Large intestine (tissue), 3 donors: ENCODE data around the gene FAM114A1. TPM values are rescaled to one million over a fixed set of nuclear protein-coding genes. Genes with fewer than 3 reads are reported as not detected.
A peak's percentile ranks its signal among the peaks of the same experiment; 100 is the strongest.

Experiments
- DNase-seq, 2 donors: peaks; one replicate each; pipeline versions ENCODE4 v3.0.0 to v3.0.0-alpha.2; 2013
- H3K27ac ChIP-seq: one replicate; pipeline ENCODE4 v1.5.1; 2013; ENCODE audit warnings: low read length
- H3K27me3 ChIP-seq: 2 replicates; pipeline ENCODE4 v1.6.1; 2013; ENCODE audit warnings: low read length; ENCODE audit not compliant: control insufficient read depth, insufficient read depth
- H3K36me3 ChIP-seq: 2 replicates; pipeline ENCODE4 v1.6.1; 2013; ENCODE audit warnings: low read length; ENCODE audit not compliant: control insufficient read depth, insufficient read depth
- H3K4me1 ChIP-seq: one replicate; pipeline ENCODE4 v1.6.1; 2013; ENCODE audit warnings: low read length; ENCODE audit not compliant: control insufficient read depth, insufficient read depth
- H3K4me3 ChIP-seq: one replicate; pipeline ENCODE4 v1.5.1; 2013; ENCODE audit warnings: low read length
- H3K9me3 ChIP-seq: one replicate; pipeline ENCODE4 v1.6.1; 2013; ENCODE audit warnings: mild to moderate bottlenecking, low read depth, low read length, moderate library complexity; ENCODE audit not compliant: control insufficient read depth
- WGBS: methylation state at CpG from one replicate; pipeline ENCODE4 v1.1.5; 2013; ENCODE audit warnings: low lambda C conversion rate; ENCODE audit not compliant: insufficient coverage; 5-methylcytosine and 5-hydroxymethylcytosine counted together
- polyA plus RNA-seq: library from polyadenylated mRNA; unstranded; fragments of 120-200 nt; gene quantifications from one replicate; pipeline ENCODE4 v1.2.1, GENCODE V29; 2013

The FAM114A1 gene
- polyA plus RNA-seq, 1 donor, result 36.9 TPM

DNA sequence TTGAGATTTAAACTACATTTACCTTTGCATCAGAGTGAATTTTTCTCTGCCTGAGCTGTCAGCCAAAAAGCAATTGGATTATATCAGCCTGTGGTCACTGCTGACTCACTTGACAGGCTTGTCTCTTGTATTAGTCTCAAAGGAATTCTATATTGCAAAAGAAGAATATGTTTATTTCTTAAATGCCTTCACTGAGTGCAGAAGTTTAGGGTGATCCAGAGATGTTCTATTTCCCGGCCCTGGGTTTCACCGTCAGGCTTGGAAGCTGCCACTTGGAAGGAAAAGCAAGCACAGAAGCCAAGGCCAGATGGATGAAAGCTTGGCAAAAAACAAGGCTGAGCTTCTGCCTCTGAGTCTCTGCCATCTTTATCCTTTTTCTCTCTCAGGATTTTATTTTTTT, 80.9 kb downstream of the FAM114A1 start:
- Histone ChIP-seq H3K27ac (no peak overlapping the region), H3K36me3 (peaks cover 11% of the 10 kb centered on the region), H3K4me1 (no peaks in the 10 kb centered on the region), H3K9me3 (no peaks in the 10 kb centered on the region), H3K27me3 (no peaks in the 10 kb centered on the region), H3K4me3 (no peak overlapping the region)
- no CpG with 5 or more reads among the region's 2 CpGs for WGBS
- no peak for DNase-seq

DNA sequence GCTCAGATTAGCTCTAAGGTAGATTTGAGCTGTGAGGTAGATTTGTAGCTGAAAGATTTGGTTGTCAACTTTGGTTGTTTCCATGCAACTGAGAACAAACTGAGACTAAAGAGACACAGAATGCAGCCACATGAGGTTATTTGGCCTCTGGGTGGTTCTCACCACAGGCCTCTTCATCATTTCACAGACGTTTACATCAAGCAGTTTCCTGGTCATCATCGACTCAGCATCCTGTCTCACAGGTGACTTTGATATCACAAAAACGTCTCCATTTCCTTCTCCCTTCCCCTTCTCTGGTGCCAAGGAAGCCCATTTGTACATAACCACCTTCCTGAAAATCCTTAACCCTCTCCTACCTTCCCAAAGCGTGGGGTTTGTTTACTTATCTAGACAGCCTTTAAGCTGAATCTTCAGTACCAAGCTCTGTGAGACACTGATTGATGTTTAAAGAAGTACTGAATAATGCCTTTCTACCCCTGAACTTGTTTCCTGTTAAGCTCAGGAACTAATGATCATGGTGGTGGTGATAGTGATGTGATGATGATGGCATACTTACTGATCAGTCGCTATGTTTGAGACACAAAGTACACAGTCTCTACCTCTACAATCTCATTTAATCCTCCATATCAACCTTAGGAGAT, 81.9 kb downstream of the FAM114A1 start:
- WGBS, result 29% methylated on average over 1 of the region's 5 CpGs
- H3K4me1 ChIP-seq, result no peaks in the 10 kb centered on the region
- no peak overlapping the region for H3K27ac ChIP-seq
- no peaks in the 10 kb centered on the region for H3K9me3 ChIP-seq
- no peak overlapping the region for H3K4me3 ChIP-seq
- peaks cover 8% of the 10 kb centered on the region for H3K36me3 ChIP-seq
- DNase-seq, result peak in 1 of 2 donors; percentile 26
- no peaks in the 10 kb centered on the region for H3K27me3 ChIP-seq

DNA sequence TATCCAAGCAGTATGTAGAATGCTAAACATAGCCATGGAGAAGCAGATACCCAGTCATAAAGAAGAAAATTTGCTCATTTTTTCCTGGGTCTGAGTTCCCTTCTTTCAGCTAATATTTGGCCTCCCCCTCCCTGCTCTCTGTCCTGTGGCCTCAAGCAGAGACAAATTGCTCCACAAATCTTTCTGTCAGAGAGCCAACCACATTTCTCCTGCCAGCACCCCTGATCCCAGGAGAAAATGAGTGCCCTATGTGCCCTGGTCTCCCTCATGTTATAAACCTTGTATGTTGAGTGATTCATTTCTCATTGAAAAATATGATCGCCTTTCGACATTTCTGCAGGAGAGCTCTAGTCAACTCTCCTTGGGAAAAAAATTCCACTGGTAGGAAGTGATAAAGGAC, 82.6 kb downstream of the FAM114A1 start:
- no peak for DNase-seq
- 100% methylated on average over 2 of the region's 2 CpGs for WGBS
- Histone ChIP-seq H3K9me3 (no peaks in the 10 kb centered on the region), H3K4me3 (no peak overlapping the region), H3K4me1 (no peaks in the 10 kb centered on the region), H3K27ac (no peak overlapping the region), H3K36me3 (peaks cover 4% of the 10 kb centered on the region), H3K27me3 (no peaks in the 10 kb centered on the region)

DNA sequence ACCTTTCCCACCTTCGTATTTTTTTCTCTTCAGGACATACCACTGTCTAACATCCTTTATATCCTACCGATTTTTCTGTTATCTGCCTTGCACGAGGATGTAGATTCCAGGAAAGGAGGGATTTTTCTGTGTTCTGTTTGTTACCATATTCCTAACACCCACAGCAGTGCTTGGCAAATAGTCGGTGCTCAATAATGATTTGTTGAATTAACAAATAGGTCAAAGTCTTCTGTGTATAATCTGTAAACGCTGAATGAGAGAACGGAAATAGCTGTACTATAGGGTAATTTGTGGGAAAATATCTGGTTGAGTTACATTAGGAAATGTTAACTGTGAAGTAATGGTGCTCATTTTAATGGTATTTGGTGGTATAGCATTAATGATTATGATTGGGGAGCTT, 83.1 kb downstream of the FAM114A1 start:
- no peak overlapping the region for H3K4me3 ChIP-seq
- no peaks in the 10 kb centered on the region for H3K9me3 ChIP-seq
- H3K36me3 ChIP-seq, result peaks cover 2% of the 10 kb centered on the region
- no peak for DNase-seq
- WGBS, result 67% methylated on average over 1 of the region's 6 CpGs
- H3K27ac ChIP-seq, result no peak overlapping the region
- H3K4me1 ChIP-seq, result no peaks in the 10 kb centered on the region
- no peaks in the 10 kb centered on the region for H3K27me3 ChIP-seq

DNA sequence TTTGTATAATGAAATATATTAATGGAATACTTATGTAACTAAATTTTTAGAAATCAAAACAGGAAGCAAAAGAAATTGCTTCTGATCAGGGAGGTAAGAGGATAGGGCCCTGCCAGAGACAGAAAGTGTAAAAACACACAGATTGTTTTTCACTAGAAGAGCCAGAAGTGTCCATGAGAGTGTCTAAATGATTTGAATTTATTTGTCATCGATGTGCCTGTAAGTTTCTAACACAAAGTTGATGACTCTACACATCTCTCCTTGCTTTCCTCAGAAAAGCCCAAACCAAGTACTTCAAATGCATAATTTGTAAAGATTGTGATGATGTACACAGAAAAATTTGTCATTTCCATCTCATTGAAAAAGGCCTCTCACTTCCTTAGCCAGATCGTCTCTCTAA, 84.0 kb downstream of the FAM114A1 start:
- H3K27me3 ChIP-seq, result no peaks in the 10 kb centered on the region
- H3K4me3 ChIP-seq, result no peak overlapping the region
- WGBS, result no CpG with 5 or more reads among the region's 2 CpGs
- no peaks in the 10 kb centered on the region for H3K4me1 ChIP-seq
- H3K9me3 ChIP-seq, result no peaks in the 10 kb centered on the region
- no peak overlapping the region for H3K27ac ChIP-seq
- DNase-seq, result no peak
- H3K36me3 ChIP-seq, result peaks cover 2% of the 10 kb centered on the region

DNA sequence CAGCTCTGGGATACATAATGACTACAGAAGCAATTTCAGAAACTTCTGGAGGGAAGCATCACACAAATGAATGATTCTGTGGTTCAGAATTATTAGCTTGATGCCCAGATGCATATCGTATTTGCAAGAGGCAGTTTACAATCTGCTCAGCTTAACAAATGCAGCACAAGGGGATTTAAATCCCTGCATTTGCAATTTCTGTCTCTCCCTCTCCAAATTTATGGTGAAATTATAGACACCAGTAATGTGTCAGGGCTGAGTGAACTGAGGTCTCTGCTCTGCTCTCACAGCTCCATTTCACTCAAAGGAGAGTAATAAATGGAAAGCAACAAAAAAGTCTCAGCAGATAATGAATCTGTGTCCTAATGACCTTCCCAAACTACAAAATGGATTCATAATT, 84.4 kb downstream of the FAM114A1 start:
- H3K27ac ChIP-seq, result no peak overlapping the region
- no peaks in the 10 kb centered on the region for H3K27me3 ChIP-seq
- H3K4me3 ChIP-seq, result no peak overlapping the region
- no peaks in the 10 kb centered on the region for H3K4me1 ChIP-seq
- no CpG with 5 or more reads among the region's 1 CpG for WGBS
- peaks cover under 1% of the 10 kb centered on the region for H3K36me3 ChIP-seq
- DNase-seq, result no peak
- H3K9me3 ChIP-seq, result no peaks in the 10 kb centered on the region

DNA sequence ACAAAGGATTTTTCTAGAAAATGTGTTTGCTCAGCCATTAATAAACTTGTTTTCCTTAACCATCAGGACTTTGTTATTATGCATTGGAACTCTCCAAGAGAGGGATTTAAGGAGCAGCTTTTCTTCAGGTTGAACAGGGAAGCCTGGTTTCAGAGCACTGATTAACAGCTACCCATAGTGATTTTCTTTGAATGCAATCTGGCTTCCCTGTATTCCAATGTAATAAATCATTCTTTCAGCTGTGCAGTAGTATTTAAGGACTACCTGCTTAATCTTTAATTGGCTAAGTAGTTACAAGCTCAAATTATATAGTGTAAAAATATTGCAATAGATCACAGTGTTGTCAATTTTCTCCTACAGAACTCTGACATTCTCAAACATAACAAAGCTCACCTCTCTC, 87.1 kb downstream of the FAM114A1 start:
- Histone ChIP-seq H3K4me3 (no peak overlapping the region), H3K4me1 (no peaks in the 10 kb centered on the region), H3K9me3 (no peaks in the 10 kb centered on the region), H3K27me3 (no peaks in the 10 kb centered on the region), H3K36me3 (no peaks in the 10 kb centered on the region), H3K27ac (no peak overlapping the region)
- no peak for DNase-seq

DNA sequence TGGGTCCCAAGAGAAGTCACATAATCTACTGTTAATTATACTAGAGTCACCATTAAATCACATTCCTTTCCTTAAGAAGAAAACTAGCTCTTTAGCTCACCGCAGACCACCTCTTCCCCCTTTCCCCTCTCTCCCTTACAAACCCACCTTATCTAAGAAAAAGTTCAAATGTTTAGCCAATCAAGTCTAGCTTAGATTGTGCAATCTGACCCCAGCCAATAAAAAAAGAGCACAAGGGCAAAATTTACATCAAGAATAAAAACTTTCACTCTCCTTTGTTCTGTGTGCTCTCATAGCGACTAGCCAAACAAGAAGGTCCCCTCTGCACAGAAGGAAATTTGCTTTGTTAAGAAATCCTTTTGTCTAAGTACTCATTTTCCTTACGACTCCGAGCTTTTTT, 88.4 kb downstream of the FAM114A1 start:
- no peaks in the 10 kb centered on the region for H3K36me3 ChIP-seq
- no peaks in the 10 kb centered on the region for H3K4me1 ChIP-seq
- no peaks in the 10 kb centered on the region for H3K9me3 ChIP-seq
- no peak overlapping the region for H3K27ac ChIP-seq
- no peak overlapping the region for H3K4me3 ChIP-seq
- DNase-seq, result no peak
- H3K27me3 ChIP-seq, result no peaks in the 10 kb centered on the region
- no CpG with 5 or more reads among the region's 4 CpGs for WGBS

DNA sequence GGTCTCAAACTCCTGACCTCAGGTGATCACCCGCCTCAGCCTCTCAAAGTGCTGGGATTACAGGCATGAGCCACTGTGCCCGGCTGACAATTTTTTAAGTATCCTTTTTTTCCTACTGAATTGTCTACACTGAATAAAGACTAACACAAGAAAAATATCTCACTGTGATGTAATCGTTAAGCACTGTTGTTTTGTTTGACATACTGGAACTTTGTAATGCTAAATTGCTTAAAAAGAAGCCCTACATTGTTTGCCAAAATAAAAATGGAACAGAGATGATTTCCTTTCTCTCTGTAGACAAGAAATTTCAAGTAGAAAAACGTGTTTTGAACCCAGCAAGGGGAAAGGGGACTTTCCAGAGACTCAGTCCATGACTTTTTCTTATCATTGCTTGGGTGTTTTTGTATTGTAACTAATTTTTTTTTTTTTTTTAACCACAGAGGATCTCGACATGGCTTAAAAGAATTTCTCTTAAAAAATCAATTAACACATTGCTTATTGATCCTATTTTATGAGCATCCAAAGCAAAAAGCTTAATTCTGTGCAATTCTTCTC, 89.7 kb downstream of the FAM114A1 start:
- Histone ChIP-seq H3K4me1 (no peaks in the 10 kb centered on the region), H3K4me3 (no peak overlapping the region), H3K36me3 (no peaks in the 10 kb centered on the region), H3K27me3 (no peaks in the 10 kb centered on the region), H3K9me3 (no peaks in the 10 kb centered on the region), H3K27ac (no peak overlapping the region)
- 70% methylated on average over 2 of the region's 5 CpGs for WGBS
- no peak for DNase-seq

DNA sequence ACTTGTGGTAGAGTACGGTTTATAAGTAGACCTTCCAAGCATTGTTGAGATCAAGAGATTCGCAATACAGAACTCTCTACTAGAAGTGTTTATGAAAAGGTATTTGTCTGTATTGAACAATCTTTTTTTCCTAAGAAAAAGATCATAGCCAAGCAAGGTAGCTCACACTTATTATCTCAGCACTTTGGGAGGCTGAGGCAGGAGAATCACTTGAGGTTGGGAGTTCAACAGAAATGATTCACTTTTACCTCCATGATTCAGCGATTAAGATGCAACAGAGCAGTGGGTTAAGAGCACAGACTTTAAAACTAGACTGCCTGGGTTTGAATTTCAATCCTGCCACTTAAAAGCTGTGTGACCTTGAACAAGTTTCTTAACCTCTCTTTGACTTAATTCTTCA, 90.3 kb downstream of the FAM114A1 start:
- Histone ChIP-seq H3K4me1 (no peaks in the 10 kb centered on the region), H3K27me3 (no peaks in the 10 kb centered on the region), H3K27ac (peak overlapping the region; percentile 9), H3K9me3 (no peaks in the 10 kb centered on the region), H3K36me3 (no peaks in the 10 kb centered on the region), H3K4me3 (no peak overlapping the region)
- no CpG with 5 or more reads among the region's 3 CpGs for WGBS
- no peak for DNase-seq
